Forelimb muscle (tissue), 1 donor: ENCODE data around the gene NLRP3. TPM values are rescaled to one million over a fixed set of nuclear protein-coding genes. Genes with fewer than 3 reads are reported as not detected.
"Not testable (repeated sequence)": the region's sequence is repeated elsewhere in the genome, so short reads cannot be mapped to it uniquely, and the experiment has no call there.

Source experiments
- DNase-seq: peaks from one replicate; pipeline ENCODE4 v3.0.0-alpha.2; 2013; ENCODE audit warnings: low read depth
- polyA plus RNA-seq: library from polyadenylated mRNA; unstranded; fragments of 120-200 nt; gene quantifications from one replicate; pipeline ENCODE4 v1.2.1, GENCODE V29; 2013; ENCODE audit not compliant: insufficient read length

Gene NLRP3
- polyA plus RNA-seq = 0.66 TPM

- no peak for DNase-seq
These were observed at the start of gene NLRP3 for GRCh38 chr1:247415423-247416361. Gene NLRP3, plus strand, starts transcription at chr1:247416173. Its CDS starts 2,628 bp downstream, at chr1:247418801.

- DNase-seq = not testable (repeated sequence)
These were observed 49.6 kb upstream of the NLRP3 start for GRCh38 chr1:247366345-247366744.

GRCh38 chr1:247366926-247367645 lies 48.9 kb upstream of the NLRP3 start:
- DNase-seq = no peak

GRCh38 chr1:247367786-247368422 lies 48.1 kb upstream of the NLRP3 start:
- DNase-seq = no peak

GRCh38 chr1:247368490-247369145 lies 47.4 kb upstream of the NLRP3 start:
- DNase-seq = no peak

GRCh38 chr1:247370786-247371732 lies 44.9 kb upstream of the NLRP3 start:
- DNase-seq = no peak

GRCh38 chr1:247371801-247372259 lies 44.1 kb upstream of the NLRP3 start:
- DNase-seq = no peak

GRCh38 chr1:247373721-247374141 lies 42.2 kb upstream of the NLRP3 start:
- DNase-seq = no peak

- DNase-seq = not testable (repeated sequence)
These were observed 41.2 kb upstream of the NLRP3 start for GRCh38 chr1:247374651-247375334.

- DNase-seq = no peak
These were observed 40.2 kb upstream of the NLRP3 start for GRCh38 chr1:247375747-247376146.

- DNase-seq = no peak
These were observed 39.3 kb upstream of the NLRP3 start for GRCh38 chr1:247376659-247377058.

GRCh38 chr1:247377656-247378055 lies 38.3 kb upstream of the NLRP3 start:
- not testable (repeated sequence) for DNase-seq

GRCh38 chr1:247378334-247379073 lies 37.5 kb upstream of the NLRP3 start:
- no peak for DNase-seq

- no peak for DNase-seq
These were observed 30.7 kb upstream of the NLRP3 start for GRCh38 chr1:247385283-247385682.

- DNase-seq = no peak
These were observed 29.8 kb upstream of the NLRP3 start for GRCh38 chr1:247386217-247386616.

GRCh38 chr1:247386687-247387086 lies 29.3 kb upstream of the NLRP3 start:
- no peak for DNase-seq

GRCh38 chr1:247387096-247387495 lies 28.9 kb upstream of the NLRP3 start:
- no peak for DNase-seq

- DNase-seq = no peak
These were observed 28.4 kb upstream of the NLRP3 start for GRCh38 chr1:247387565-247387964.
